IPS DF 6.9 (cell line): ENCODE results near the gene POC1B.

Source experiments
- DNase-seq: peaks from one replicate; pipeline ENCODE4 v3.0.0-alpha.2; 2013; ENCODE audit warnings: low read depth, low spot score
- H3K27ac ChIP-seq: one replicate; pipeline ENCODE4 v1.5.1; 2013; ENCODE audit warnings: low read length, control low read depth
- H3K27me3 ChIP-seq: 2 replicates; pipeline ENCODE4 v1.6.1; 2013; ENCODE audit warnings: mild to moderate bottlenecking, low read length; ENCODE audit not compliant: control insufficient read depth, insufficient read depth
- H3K36me3 ChIP-seq: 2 replicates; pipeline ENCODE4 v1.6.1; 2013; ENCODE audit warnings: low read length; ENCODE audit not compliant: control insufficient read depth, insufficient read depth
- H3K4me1 ChIP-seq: 2 replicates; pipeline ENCODE4 v1.6.1; 2013; ENCODE audit warnings: low read length; ENCODE audit not compliant: control insufficient read depth, insufficient read depth
- H3K4me3 ChIP-seq: 2 replicates; pipeline ENCODE4 v1.5.1; 2013; ENCODE audit warnings: mild to moderate bottlenecking, low read length
- H3K9me3 ChIP-seq: 2 replicates; pipeline ENCODE4 v1.6.1; 2013; ENCODE audit warnings: low read length, inconsistent platforms; ENCODE audit not compliant: control insufficient read depth, insufficient read depth
- WGBS: extraction: QIAGEN DNeasy Blood & Tissue Kit; methylation state at CpG from one replicate; pipeline ENCODE4 v1.1.7; 2013; ENCODE audit warnings: mixed read lengths, missing lambda C conversion rate; ENCODE audit not compliant: insufficient read length, insufficient coverage; 5-methylcytosine and 5-hydroxymethylcytosine counted together

The POC1B gene

DNA sequence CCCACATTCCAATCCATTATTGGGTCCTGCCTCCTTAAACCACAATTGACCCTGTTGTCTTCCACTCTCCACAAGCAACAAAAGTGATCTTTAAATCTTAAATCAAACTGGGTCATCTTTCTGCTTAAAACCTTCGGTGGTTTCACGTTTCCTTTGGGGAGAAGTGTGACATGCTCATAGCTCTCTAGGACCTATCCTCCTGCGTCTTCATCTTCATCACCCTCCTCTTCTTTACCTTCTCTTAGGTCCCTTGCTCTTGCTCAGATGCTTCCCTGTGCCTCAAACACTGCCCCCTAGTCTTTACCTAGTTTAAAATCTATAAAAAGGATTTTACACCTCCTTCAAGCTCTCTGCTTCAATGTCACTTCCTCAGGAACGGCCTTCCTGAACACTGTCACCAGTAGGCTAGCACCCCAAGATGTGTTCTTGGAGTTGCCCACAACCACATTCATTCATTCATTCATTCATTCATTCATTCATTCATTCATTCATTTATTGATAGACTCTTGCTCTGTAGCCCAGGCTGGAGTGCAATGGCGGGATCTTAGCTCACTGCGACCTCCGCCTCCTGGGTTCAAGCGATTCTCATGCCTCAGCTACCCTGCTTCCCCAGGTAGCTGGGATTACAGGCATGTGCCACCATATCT, 48.1 kb downstream of the POC1B start:
- Histone ChIP-seq H3K27ac (no peak overlapping the region), H3K4me3 (no peak overlapping the region), H3K9me3 (no peaks in the 10 kb centered on the region), H3K36me3 (no peaks in the 10 kb centered on the region), H3K27me3 (no peaks in the 10 kb centered on the region), H3K4me1 (no peaks in the 10 kb centered on the region)
- no CpG with 5 or more reads among the region's 8 CpGs for WGBS
- no peak for DNase-seq

GRCh38 chr12:89476904-89477595, 48.8 kb downstream of the POC1B start:
- Histone ChIP-seq H3K27me3 (no peaks in the 10 kb centered on the region), H3K9me3 (no peaks in the 10 kb centered on the region), H3K36me3 (no peaks in the 10 kb centered on the region), H3K4me3 (no peak overlapping the region), H3K4me1 (no peaks in the 10 kb centered on the region), H3K27ac (no peak overlapping the region)
- no CpG with 5 or more reads among the region's 4 CpGs for WGBS
- DNase-seq = no peak

DNA sequence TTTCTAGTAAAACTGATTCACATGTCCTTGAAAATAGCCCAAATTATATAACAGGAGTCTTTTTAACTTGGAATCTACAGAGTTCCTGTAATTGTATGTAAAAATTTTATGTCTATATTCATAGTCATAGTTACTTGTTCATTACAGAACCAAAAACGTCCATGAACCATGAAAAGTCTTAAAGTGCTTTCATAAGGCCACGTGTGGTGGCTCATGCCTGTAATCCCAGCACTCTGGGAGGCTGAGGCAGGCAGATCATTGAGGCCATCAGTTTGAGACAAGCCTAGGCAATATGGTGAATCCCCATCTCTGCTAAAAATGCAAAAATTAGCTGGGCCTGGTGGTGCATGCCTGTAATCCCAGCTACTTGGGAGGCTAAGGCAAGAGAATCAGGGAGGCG, 49.6 kb downstream of the POC1B start:
- Histone ChIP-seq H3K27me3 (no peaks in the 10 kb centered on the region), H3K4me1 (no peaks in the 10 kb centered on the region), H3K4me3 (no peak overlapping the region), H3K9me3 (no peaks in the 10 kb centered on the region), H3K27ac (no peak overlapping the region), H3K36me3 (no peaks in the 10 kb centered on the region)
- no peak for DNase-seq
- no CpG with 5 or more reads among the region's 3 CpGs for WGBS

GRCh38 chr12:89475203-89475990, 50.5 kb downstream of the POC1B start:
- Histone ChIP-seq H3K4me1 (no peaks in the 10 kb centered on the region), H3K9me3 (no peaks in the 10 kb centered on the region), H3K4me3 (no peak overlapping the region), H3K27ac (no peak overlapping the region), H3K36me3 (no peaks in the 10 kb centered on the region), H3K27me3 (no peaks in the 10 kb centered on the region)
- DNase-seq = no peak
- no CpG with 5 or more reads among the region's 6 CpGs for WGBS

- no CpG with 5 or more reads among the region's 1 CpG for WGBS
Measured at GRCh38 chr12:89474615-89475014, 51.2 kb downstream of the POC1B start.

GRCh38 chr12:89472508-89472907, 53.3 kb downstream of the POC1B start:
- Histone ChIP-seq H3K36me3 (no peaks in the 10 kb centered on the region), H3K9me3 (no peaks in the 10 kb centered on the region), H3K4me1 (no peaks in the 10 kb centered on the region), H3K4me3 (no peak overlapping the region), H3K27ac (no peak overlapping the region), H3K27me3 (no peaks in the 10 kb centered on the region)
- no CpG with 5 or more reads among the region's 2 CpGs for WGBS
- DNase-seq = no peak

More at GRCh38 chr12:89474615-89475014, 51.2 kb downstream of the POC1B start:
- DNase-seq = no peak
- Histone ChIP-seq H3K27me3 (no peaks in the 10 kb centered on the region), H3K4me1 (no peaks in the 10 kb centered on the region), H3K36me3 (no peaks in the 10 kb centered on the region), H3K9me3 (no peaks in the 10 kb centered on the region), H3K27ac (no peak overlapping the region), H3K4me3 (no peak overlapping the region)

- H3K27ac ChIP-seq = no peak overlapping the region
- H3K36me3 ChIP-seq = no peaks in the 10 kb centered on the region
- DNase-seq = no peak
- WGBS = 100% methylated on average over 1 of the region's 3 CpGs
- no peaks in the 10 kb centered on the region for H3K9me3 ChIP-seq
- H3K4me3 ChIP-seq = no peak overlapping the region
- H3K27me3 ChIP-seq = no peaks in the 10 kb centered on the region
- H3K4me1 ChIP-seq = no peaks in the 10 kb centered on the region
Measured at GRCh38 chr12:89470741-89471509, 54.9 kb downstream of the POC1B start.

DNA sequence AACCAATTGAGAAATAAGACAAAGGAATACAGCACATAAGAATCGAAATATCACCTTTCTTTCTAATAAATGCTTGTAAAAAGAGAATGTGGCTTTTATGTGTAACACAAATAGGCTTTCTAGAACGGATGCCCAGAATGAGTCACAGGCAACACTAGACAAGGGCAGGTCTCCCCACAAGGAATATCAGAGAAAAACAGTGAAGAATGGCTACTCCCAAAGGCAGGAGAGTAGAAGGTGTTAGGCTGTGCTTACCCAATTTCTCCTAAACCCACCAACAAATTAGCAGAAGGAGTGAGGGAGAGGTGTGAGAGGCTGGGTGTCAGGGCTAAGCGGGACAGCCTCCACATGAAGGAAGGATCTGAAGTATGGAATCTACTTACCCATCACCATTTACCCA, 56.5 kb downstream of the POC1B start:
- H3K4me3 ChIP-seq = no peak overlapping the region
- H3K27me3 ChIP-seq = no peaks in the 10 kb centered on the region
- H3K9me3 ChIP-seq = no peaks in the 10 kb centered on the region
- H3K4me1 ChIP-seq = no peaks in the 10 kb centered on the region
- no peak for DNase-seq
- WGBS = no CpG with 5 or more reads among the region's 3 CpGs
- no peaks in the 10 kb centered on the region for H3K36me3 ChIP-seq
- no peak overlapping the region for H3K27ac ChIP-seq

DNA sequence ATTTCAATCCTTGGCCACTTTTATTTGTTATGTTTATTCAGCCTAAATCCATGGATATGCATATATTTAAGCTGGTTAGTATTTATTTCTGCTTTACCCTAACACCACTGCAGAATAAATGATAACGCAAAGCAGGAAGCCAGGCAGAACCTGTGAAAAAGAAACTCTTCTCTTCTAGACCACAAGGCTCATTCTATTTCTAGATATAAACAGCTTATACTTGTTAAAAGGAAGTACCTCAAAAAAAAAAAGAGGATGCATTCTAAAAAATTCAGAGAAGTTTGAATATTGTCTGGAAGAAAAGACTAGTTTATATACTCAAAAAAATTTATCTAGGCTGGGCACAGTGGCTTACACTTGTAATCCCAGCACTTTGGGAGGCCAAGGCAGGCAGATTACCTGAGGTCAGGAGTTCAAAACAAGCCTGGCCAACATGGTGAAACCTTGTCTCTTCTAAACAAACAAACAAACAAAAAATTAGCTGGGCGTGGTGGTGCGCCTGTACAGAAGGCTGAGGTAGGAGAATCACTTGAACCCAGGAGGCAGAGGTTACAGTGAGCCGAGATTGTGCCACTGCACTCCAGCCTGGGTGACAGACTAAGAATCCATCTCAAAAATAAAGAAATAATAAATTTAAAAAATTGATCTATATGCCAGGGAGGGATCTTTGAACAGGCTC, 57.1 kb downstream of the POC1B start:
- DNase-seq = no peak
- WGBS = no CpG with 5 or more reads among the region's 4 CpGs
- Histone ChIP-seq H3K4me1 (no peaks in the 10 kb centered on the region), H3K9me3 (no peaks in the 10 kb centered on the region), H3K4me3 (no peak overlapping the region), H3K27me3 (no peaks in the 10 kb centered on the region), H3K36me3 (no peaks in the 10 kb centered on the region), H3K27ac (no peak overlapping the region)

DNA sequence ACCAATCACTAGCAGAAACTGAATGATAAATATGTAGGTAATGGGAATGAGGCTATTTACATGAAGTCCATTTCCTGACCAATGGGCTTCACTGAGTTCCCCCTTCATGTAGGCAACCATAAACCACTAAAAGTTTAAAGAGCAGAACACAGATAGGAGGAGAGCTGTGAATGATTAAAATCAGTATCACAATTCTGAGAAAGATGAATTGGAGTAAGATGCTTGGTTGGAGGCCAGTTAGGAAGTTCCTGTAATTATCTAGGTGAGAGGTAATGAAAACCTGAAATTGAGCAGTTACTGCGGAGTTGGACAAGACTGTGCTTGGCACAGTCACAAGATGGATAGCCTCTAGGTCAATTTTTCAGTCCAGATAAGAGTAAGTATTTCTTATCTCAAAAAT, 57.8 kb downstream of the POC1B start:
- no CpG with 5 or more reads among the region's 1 CpG for WGBS
- Histone ChIP-seq H3K27ac (no peak overlapping the region), H3K27me3 (no peaks in the 10 kb centered on the region), H3K36me3 (no peaks in the 10 kb centered on the region), H3K4me1 (no peaks in the 10 kb centered on the region), H3K4me3 (no peak overlapping the region), H3K9me3 (no peaks in the 10 kb centered on the region)
- no peak for DNase-seq
